OCI-LY1 (cell line): ENCODE data around the gene HSF2BP.

Source experiments
- EZH2 ChIP-seq: fragments of 200-600 bp; sonication (generic), shearing (Covaris generic); IDR thresholded peaks from 2 replicates; pipeline ENCODE4 v1.8.0; 2017; ENCODE audit warnings: borderline replicate concordance, mixed run types, mild to moderate bottlenecking, antibody characterized with exemption, low read length, moderate library complexity, mixed read lengths
- TF ChIP-seq, protein P1 (sequence below): fragments of 200-600 bp; sonication (generic), shearing (Covaris generic); IDR thresholded peaks from 2 replicates; pipeline ENCODE4 v1.5.1; 2017; ENCODE audit warnings: mild to moderate bottlenecking, antibody characterized with exemption, low read length, moderate library complexity, mixed read lengths

DNA sequence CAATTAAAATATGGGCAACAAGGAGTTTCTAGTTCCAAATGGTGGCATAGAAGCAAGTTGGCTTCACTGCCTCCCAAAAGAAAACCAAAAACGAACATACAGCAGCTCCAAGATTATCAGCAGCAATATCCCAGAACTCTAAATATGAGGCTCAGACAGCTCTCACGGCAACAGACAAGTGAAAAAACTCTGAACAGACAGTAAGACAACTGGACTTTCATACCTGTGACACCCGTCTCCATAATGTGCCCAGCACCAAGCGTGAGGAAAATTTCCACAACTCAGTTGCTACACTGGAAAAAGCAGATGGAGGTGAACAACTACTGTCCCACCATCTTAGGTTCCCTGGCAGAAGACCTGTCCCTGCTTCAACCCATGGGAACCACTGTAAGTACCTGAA lies 39.9 kb downstream of the HSF2BP start:
- TF ChIP-seq, protein P1, sequence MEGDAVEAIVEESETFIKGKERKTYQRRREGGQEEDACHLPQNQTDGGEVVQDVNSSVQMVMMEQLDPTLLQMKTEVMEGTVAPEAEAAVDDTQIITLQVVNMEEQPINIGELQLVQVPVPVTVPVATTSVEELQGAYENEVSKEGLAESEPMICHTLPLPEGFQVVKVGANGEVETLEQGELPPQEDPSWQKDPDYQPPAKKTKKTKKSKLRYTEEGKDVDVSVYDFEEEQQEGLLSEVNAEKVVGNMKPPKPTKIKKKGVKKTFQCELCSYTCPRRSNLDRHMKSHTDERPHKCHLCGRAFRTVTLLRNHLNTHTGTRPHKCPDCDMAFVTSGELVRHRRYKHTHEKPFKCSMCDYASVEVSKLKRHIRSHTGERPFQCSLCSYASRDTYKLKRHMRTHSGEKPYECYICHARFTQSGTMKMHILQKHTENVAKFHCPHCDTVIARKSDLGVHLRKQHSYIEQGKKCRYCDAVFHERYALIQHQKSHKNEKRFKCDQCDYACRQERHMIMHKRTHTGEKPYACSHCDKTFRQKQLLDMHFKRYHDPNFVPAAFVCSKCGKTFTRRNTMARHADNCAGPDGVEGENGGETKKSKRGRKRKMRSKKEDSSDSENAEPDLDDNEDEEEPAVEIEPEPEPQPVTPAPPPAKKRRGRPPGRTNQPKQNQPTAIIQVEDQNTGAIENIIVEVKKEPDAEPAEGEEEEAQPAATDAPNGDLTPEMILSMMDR: no peak
- TF ChIP-seq EZH2: no peak
